Sigmoid colon (tissue), 7 donors: Measurements from ENCODE around the gene ACYP1. TPM values are rescaled to one million over a fixed set of nuclear protein-coding genes. Genes with fewer than 3 reads are reported as not detected.
A peak's percentile ranks its signal among the peaks of the same experiment; 100 is the strongest.

Experiments used
- DNase-seq: peaks from one replicate; pipeline ENCODE4 v3.0.0-alpha.2; 2019
- H3K27ac ChIP-seq, 4 donors: fragments of 200-600 bp; sonication (generic); one replicate each; pipeline ENCODE4 v1.5.1; 2016 to 2019; ENCODE audit warnings: mild to moderate bottlenecking in 1 of 4
- H3K27me3 ChIP-seq, 3 donors: fragments of 200-600 bp; sonication (generic); one replicate each; pipeline ENCODE4 v1.5.1; 2019; ENCODE audit warnings: mild to moderate bottlenecking in 1 of 3
- H3K36me3 ChIP-seq, 4 donors: fragments of 200-600 bp; sonication (generic); one replicate each; pipeline ENCODE4 v1.5.1; 2016 to 2019
- H3K4me1 ChIP-seq, 4 donors: fragments of 200-600 bp; sonication (generic); one replicate each; pipeline ENCODE4 v1.5.1; 2017 to 2019
- H3K4me3 ChIP-seq, 4 donors: fragments of 200-600 bp; sonication (generic); one replicate each; pipeline ENCODE4 v1.5.1; 2017 to 2019; ENCODE audit warnings: mild to moderate bottlenecking in 2 of 4, moderate library complexity in 1 of 4
- H3K9me3 ChIP-seq, 4 donors: fragments of 200-600 bp in 3 of 4; sonication (generic) in 3 of 4; one replicate each; pipeline versions ENCODE4 v1.5.1 to v1.6.1; 2013 to 2019
- CTCF ChIP-seq, 4 experiments: fragments of 450-650 bp in 3 of 4; fragments of 200-600 bp in 1 of 4; IDR thresholded peaks; one replicate each; pipeline ENCODE4 v1.5.1; 2016 to 2019; ENCODE audit warnings: antibody characterized with exemption in 4 of 4, mild to moderate bottlenecking in 3 of 4, moderate library complexity in 2 of 4
- EP300 ChIP-seq, 4 donors: sonication (generic); formaldehyde crosslinking; IDR thresholded peaks; one replicate each; pipeline ENCODE4 v1.6.1; 2017; ENCODE audit warnings: antibody characterized with exemption in 4 of 4
- POLR2A ChIP-seq, 2 donors: fragments of 450-650 bp; IDR thresholded peaks; one replicate each; pipeline ENCODE4 v1.6.1; 2016; ENCODE audit warnings: antibody characterized with exemption in 2 of 2, mild to moderate bottlenecking in 2 of 2, moderate library complexity in 2 of 2
- POLR2AphosphoS5 ChIP-seq, 4 donors: sonication (generic); formaldehyde crosslinking; IDR thresholded peaks; one replicate each; pipeline ENCODE4 v1.6.1; 2017; ENCODE audit warnings: antibody characterized with exemption in 4 of 4
- WGBS, 2 donors: extraction: QIAGEN DNeasy Blood & Tissue Kit; methylation state at CpG; one replicate each; pipeline ENCODE4 v1.1.7; 2013; 5-methylcytosine and 5-hydroxymethylcytosine counted together
- intact Hi-C: fragments of 100-400 bp; cut with DNase I; formaldehyde crosslinking; loops from one replicate; pipeline ENCODE4 v1.15.1; 2023
- polyA plus RNA-seq, 3 donors: library from polyadenylated mRNA; stranded (reverse); fragments of 200-250 nt; gene quantifications; one replicate each; pipeline ENCODE4 v1.2.3, GENCODE V29; 2013
- total RNA-seq, 4 donors: library from RNA; depleted of rRNA; stranded (reverse); fragments of >200 nt; gene quantifications; one replicate each; pipeline ENCODE4 v1.1.0, GENCODE V29; 2016
- donor health status: healthy with polysubstance abuse.
- donor health status: Bipolar disorder and iron deficiency.
- donor health status: healthy.

Gene ACYP1
- total and polyA plus RNA-seq, 7 donors = 4.2 to 36.3 (median 20.5) TPM

GRCh38 chr14:75084513-75084912 lies 20.7 kb upstream of the ACYP1 start:
- intact Hi-C loops = loop anchor here (5.0 kb wide), 1 partner anchor 37 kb away; no protein-coding TSS in a partner anchor
- TF ChIP-seq CTCF (IDR thresholded peaks at IDR 0.05) = peak in 1 of 4 experiments; percentile 9
- TF ChIP-seq EP300 (IDR thresholded peaks at IDR 0.05) = no peak
- no peaks in the 10 kb centered on the region for H3K9me3 ChIP-seq
- DNase-seq = no peak
- 20 to 64% methylated on average over 5 of the region's 5 CpGs for WGBS, 2 donors
- no peaks in the 10 kb centered on the region for H3K27me3 ChIP-seq
- H3K4me1 ChIP-seq = peaks cover 0 to 21% (median 16%) of the 10 kb centered on the region in 4 donors
- H3K4me3 ChIP-seq = no peak overlapping the region
- no peak overlapping the region for H3K27ac ChIP-seq
- peaks cover 23 to 69% (median 46%) of the 10 kb centered on the region in 4 donors for H3K36me3 ChIP-seq

GRCh38 chr14:75083271-75083670 lies 19.4 kb upstream of the ACYP1 start:
- Histone ChIP-seq H3K27ac (no peak overlapping the region), H3K9me3 (no peaks in the 10 kb centered on the region), H3K27me3 (no peaks in the 10 kb centered on the region), H3K36me3 (peaks cover 23 to 58% (median 44%) of the 10 kb centered on the region in 4 donors), H3K4me3 (no peak overlapping the region), H3K4me1 (peaks cover 0 to 27% (median 19%) of the 10 kb centered on the region in 4 donors)
- intact Hi-C loops = loop anchor here (5.0 kb wide), 1 partner anchor 36 kb away; no protein-coding TSS in a partner anchor
- TF ChIP-seq EP300 (IDR thresholded peaks at IDR 0.05) (no peak), POLR2A (IDR thresholded peaks at IDR 0.05) (no peak), POLR2AphosphoS5 (IDR thresholded peaks at IDR 0.05) (no peak), CTCF (IDR thresholded peaks at IDR 0.05) (no peak)
- WGBS, 2 donors = 89 to 95% methylated on average over 1 of the region's 1 CpG
- no peak for DNase-seq

- Histone ChIP-seq H3K27ac (peak overlapping the region; percentile 50 to 66 (median 60)), H3K36me3 (peaks cover 19 to 43% (median 30%) of the 10 kb centered on the region in 4 donors)
- intact Hi-C loops = loop anchor here (5.0 kb wide), 1 partner anchor 34 kb away; no protein-coding TSS in a partner anchor
Observed at GRCh38 chr14:75081660-75082229, 17.9 kb upstream of the ACYP1 start.

GRCh38 chr14:75079521-75079920 lies 15.7 kb upstream of the ACYP1 start:
- intact Hi-C loops = no loop called here

More at GRCh38 chr14:75081660-75082229, 17.9 kb upstream of the ACYP1 start:
- WGBS, 2 donors = 71 to 88% methylated on average over 2 of the region's 2 CpGs
- DNase-seq = no peak
- Histone ChIP-seq H3K9me3 (no peaks in the 10 kb centered on the region), H3K27me3 (no peaks in the 10 kb centered on the region), H3K4me1 (peaks cover 0 to 42% (median 28%) of the 10 kb centered on the region in 4 donors), H3K4me3 (no peak overlapping the region)
- no peak for TF ChIP-seq POLR2AphosphoS5 (IDR thresholded peaks at IDR 0.05)
- no peak for TF ChIP-seq POLR2A (IDR thresholded peaks at IDR 0.05)
- TF ChIP-seq EP300 (IDR thresholded peaks at IDR 0.05) = no peak
- no peak for TF ChIP-seq CTCF (IDR thresholded peaks at IDR 0.05)

More at GRCh38 chr14:75079521-75079920, 15.7 kb upstream of the ACYP1 start:
- no peaks in the 10 kb centered on the region for H3K27me3 ChIP-seq
- H3K27ac ChIP-seq = no peak overlapping the region
- no peak for DNase-seq
- H3K36me3 ChIP-seq = peaks cover 6 to 21% (median 11%) of the 10 kb centered on the region in 4 donors
- no peak overlapping the region for H3K4me3 ChIP-seq
- no peaks in the 10 kb centered on the region for H3K9me3 ChIP-seq
- peaks cover 0 to 44% (median 28%) of the 10 kb centered on the region in 4 donors for H3K4me1 ChIP-seq
- 47 to 66% methylated on average over 4 of the region's 4 CpGs for WGBS, 2 donors
- TF ChIP-seq POLR2A (IDR thresholded peaks at IDR 0.05) (no peak), CTCF (IDR thresholded peaks at IDR 0.05) (no peak), EP300 (IDR thresholded peaks at IDR 0.05) (no peak), POLR2AphosphoS5 (IDR thresholded peaks at IDR 0.05) (no peak)
